Measurements from ENCODE around the gene TNS3. TPM values are rescaled to one million over a fixed set of nuclear protein-coding genes. Genes with fewer than 3 reads are reported as not detected.

The TNS3 gene
- total and polyA plus RNA-seq, 2 donors (not counting 3 experiments of a cell fraction or from before 2014, with no cell fraction given) = 10.4 to 45.1 TPM

GRCh38 chr7:47414342-47415317 lies 167.3 kb downstream of the TNS3 start:
- POLR2A ChIA-PET = no interaction called here
- H3K36me3 ChIP-seq (ENCODE audit: control insufficient read depth in 2 of 2, extremely low read depth in 1 of 2, insufficient read depth in 2 of 2, low read length in 2 of 2) = no peaks in the 10 kb centered on the region
- DNase-seq (ENCODE audit: low read depth, low spot score) (no peak), FAIRE-seq (no peak)
- no peak overlapping the region for H3K9ac ChIP-seq (replicated peaks; ENCODE audit: extremely low read depth, insufficient read depth, low read length)
- no peaks in the 10 kb centered on the region for H3K9me3 ChIP-seq (replicated peaks; ENCODE audit: control insufficient read depth, insufficient read depth, low read length)
- no peaks in the 10 kb centered on the region for H3K4me1 ChIP-seq (ENCODE audit: control insufficient read depth, extremely low read depth, insufficient read depth, low read length)
- dilution Hi-C loops (cut with MboI; ENCODE audit: extremely low pct_ligation_motif_present, low sequenced_read_pairs) = no loop called here
- H3K4me2 ChIP-seq (ENCODE audit: insufficient read depth, low read length) = no peak overlapping the region
- intact Hi-C loops (cut with micrococcal nuclease) = no loop called here
- H3K27me3 ChIP-seq (ENCODE audit: control insufficient read depth in 2 of 2, insufficient read depth in 2 of 2, low read length in 2 of 2) = no peaks in the 10 kb centered on the region
- H2AFZ ChIP-seq (ENCODE audit: low read depth, low read length) = no peak overlapping the region
- H4K20me1 ChIP-seq (replicated peaks; ENCODE audit: control insufficient read depth, extremely low read depth, insufficient read depth, low read length) = no peaks in the 10 kb centered on the region
- no peak overlapping the region for H3K4me3 ChIP-seq (replicated peaks in 1 of 3; ENCODE audit: insufficient read depth in 1 of 3, low read depth in 1 of 3, low read length in 3 of 3)
- H3K27ac ChIP-seq (ENCODE audit: insufficient read depth, low read depth, low read length) = no peak overlapping the region
- no peaks in the 10 kb centered on the region for H3K79me2 ChIP-seq (ENCODE audit: control insufficient read depth, insufficient read depth, low read length)
- TF ChIP-seq POLR2AphosphoS5 (IDR thresholded peaks at IDR 0.05; ENCODE audit: insufficient read depth, low read depth, low read length) (no peak), FOS (IDR thresholded peaks at IDR 0.05; ENCODE audit: borderline replicate concordance, insufficient read depth, low read length) (no peak), MYC (IDR thresholded peaks at IDR 0.05; ENCODE audit: low read depth, low read length) (no peak), EZH2 (IDR thresholded peaks at IDR 0.05; ENCODE audit: borderline replicate concordance, low read depth, low read length, severe bottlenecking) (no peak), GATA2 (IDR thresholded peaks at IDR 0.05; ENCODE audit: insufficient read depth, insufficient read length, low read depth, low read length) (no peak), CTCF (IDR thresholded peaks at IDR 0.05; ENCODE audit: extremely low read depth in 1 of 2, insufficient read depth in 1 of 2, low read depth in 1 of 2, low read length in 2 of 2) (no peak), MAX (IDR thresholded peaks at IDR 0.05; ENCODE audit: insufficient read depth, insufficient read length) (no peak)
- CTCF ChIA-PET = no interaction called here
- no TSS peak for BruUV-seq (replicated peaks)
- no peaks in the 10 kb centered on the region for H3K9me1 ChIP-seq (replicated peaks; ENCODE audit: control insufficient read depth, extremely low read depth, insufficient read depth, low read length)

Data from endothelial cell of umbilical vein (primary cell).